Measurements from ENCODE around the gene SBNO2.
A peak's percentile ranks its signal among the peaks of the same experiment; 100 is the strongest.

The SBNO2 gene

GRCh38 chr19:1151917-1152587 is 22.0 kb downstream of the SBNO2 start:
- no peak for DNase-seq

- no peak for DNase-seq
Measured at GRCh38 chr19:1151037-1151724, 22.9 kb downstream of the SBNO2 start.

GRCh38 chr19:1150333-1151036 is 23.6 kb downstream of the SBNO2 start:
- no peak for DNase-seq

GRCh38 chr19:1149259-1150045 is 24.6 kb downstream of the SBNO2 start:
- DNase-seq: no peak

- no peak for DNase-seq
Measured at GRCh38 chr19:1147934-1148549, 26.0 kb downstream of the SBNO2 start.

- no peak for DNase-seq
Measured at GRCh38 chr19:1146858-1147780, 26.9 kb downstream of the SBNO2 start.

- no peak for DNase-seq
Measured at GRCh38 chr19:1146412-1146699, 27.7 kb downstream of the SBNO2 start.

GRCh38 chr19:1145635-1146411 is 28.2 kb downstream of the SBNO2 start:
- no peak for DNase-seq

- DNase-seq: no peak
Measured at GRCh38 chr19:1144741-1145140, 29.3 kb downstream of the SBNO2 start.

GRCh38 chr19:1143828-1144399 is 30.2 kb downstream of the SBNO2 start:
- DNase-seq: no peak

GRCh38 chr19:1141944-1142343 is 32.1 kb downstream of the SBNO2 start:
- no peak for DNase-seq

- DNase-seq: no peak
Measured at GRCh38 chr19:1140272-1141027, 33.6 kb downstream of the SBNO2 start.

GRCh38 chr19:1139126-1139525 is 34.9 kb downstream of the SBNO2 start:
- DNase-seq: no peak

- DNase-seq: no peak
Measured at GRCh38 chr19:1138121-1138520, 35.9 kb downstream of the SBNO2 start.

GRCh38 chr19:1136621-1137317 is 37.3 kb downstream of the SBNO2 start:
- no peak for DNase-seq

GRCh38 chr19:1136201-1136600 is 37.9 kb downstream of the SBNO2 start:
- DNase-seq: no peak

GRCh38 chr19:1135454-1135853 is 38.6 kb downstream of the SBNO2 start:
- DNase-seq: no peak

- no peak for DNase-seq
Measured at GRCh38 chr19:1134431-1134830, 39.6 kb downstream of the SBNO2 start.

GRCh38 chr19:1133471-1133929 is 40.6 kb downstream of the SBNO2 start:
- peak; percentile 80 for DNase-seq

All from activated CD4-positive, CD25-positive, alpha-beta regulatory T cell treated with anti-CD3 and anti-CD28 coated beads, Interleukin-2, amount 50 U/mL, for 72 hours (primary cell).